WERI-Rb-1 (cell line): ENCODE results near the gene BAG1.

Source experiments
- DNase-seq: peaks from one replicate; pipeline ENCODE4 v3.0.0-alpha.2; 2020
- H3K27ac ChIP-seq: fragments of 250-450 bp; sonication (Bioruptor Pico); 2 replicates; pipeline ENCODE4 v1.5.1; 2020; ENCODE audit warnings: mild to moderate bottlenecking, moderate library complexity
- H3K27me3 ChIP-seq: fragments of 250-450 bp; sonication (Bioruptor Pico); 2 replicates; pipeline ENCODE4 v1.5.1; 2021; ENCODE audit warnings: mild to moderate bottlenecking, low read depth, moderate library complexity; ENCODE audit not compliant: insufficient read depth, severe bottlenecking
- H3K36me3 ChIP-seq: fragments of 250-450 bp; sonication (Bioruptor Pico); 2 replicates; pipeline ENCODE4 v1.5.1; 2020; ENCODE audit warnings: mild to moderate bottlenecking, moderate library complexity
- H3K4me3 ChIP-seq: 2 replicates; pipeline ENCODE4 v1.5.1; 2011; ENCODE audit warnings: low read depth, mild to moderate bottlenecking, control low read depth, low read length
- H3K9me3 ChIP-seq: fragments of 250-450 bp; sonication (Bioruptor Pico); 2 replicates; pipeline ENCODE4 v1.5.1; 2021; ENCODE audit warnings: mild to moderate bottlenecking, moderate library complexity; ENCODE audit not compliant: severe bottlenecking
- CTCF ChIP-seq: IDR thresholded peaks from 2 replicates; pipeline ENCODE4 v1.5.1; 2011; ENCODE audit warnings: low read depth, mild to moderate bottlenecking, control low read depth, inconsistent platforms, low read length

The BAG1 gene

GRCh38 chr9:33246269-33246860 is 18.1 kb downstream of the BAG1 start:
- TF ChIP-seq CTCF, result no peak
- Histone ChIP-seq H3K27ac (no peak overlapping the region), H3K4me3 (no peak overlapping the region), H3K27me3 (no peaks in the 10 kb centered on the region), H3K9me3 (no peaks in the 10 kb centered on the region), H3K36me3 (peaks cover 12% of the 10 kb centered on the region)
- no peak for DNase-seq

GRCh38 chr9:33245341-33245740 is 19.2 kb downstream of the BAG1 start:
- Histone ChIP-seq H3K9me3 (no peaks in the 10 kb centered on the region), H3K4me3 (no peak overlapping the region), H3K27me3 (no peaks in the 10 kb centered on the region), H3K36me3 (peaks cover 12% of the 10 kb centered on the region), H3K27ac (no peak overlapping the region)
- no peak for DNase-seq
- no peak for TF ChIP-seq CTCF

- Histone ChIP-seq H3K27me3 (no peaks in the 10 kb centered on the region), H3K27ac (no peak overlapping the region), H3K9me3 (no peaks in the 10 kb centered on the region), H3K36me3 (peaks cover 9% of the 10 kb centered on the region), H3K4me3 (no peak overlapping the region)
- TF ChIP-seq CTCF, result no peak
- no peak for DNase-seq
Measured at GRCh38 chr9:33244137-33244784, 20.2 kb downstream of the BAG1 start.

GRCh38 chr9:33242609-33243134 is 21.8 kb downstream of the BAG1 start:
- Histone ChIP-seq H3K9me3 (no peaks in the 10 kb centered on the region), H3K27ac (no peak overlapping the region), H3K36me3 (peaks cover 5% of the 10 kb centered on the region; the same call in 1 of the 2 replicates), H3K27me3 (no peaks in the 10 kb centered on the region), H3K4me3 (no peak overlapping the region)
- no peak for TF ChIP-seq CTCF
- DNase-seq, result no peak

- no peaks in the 10 kb centered on the region for H3K27me3 ChIP-seq
- no peak for TF ChIP-seq CTCF
- no peak for DNase-seq
- peak overlapping the region; percentile 92 for H3K27ac ChIP-seq
- H3K9me3 ChIP-seq, result no peaks in the 10 kb centered on the region
- no peak overlapping the region for H3K4me3 ChIP-seq
- no peaks in the 10 kb centered on the region for H3K36me3 ChIP-seq
Measured at GRCh38 chr9:33241298-33241697, 23.2 kb downstream of the BAG1 start.
